HG02970 (cell line): ENCODE results near the gene PBX4.

ENCODE experiments used
- ATAC-seq: cut with Tn5 transposase; IDR thresholded peaks from one replicate; pipeline ENCODE4 v1.9.1; 2021; ENCODE audit warnings: mild to moderate bottlenecking, moderate library complexity, moderate number of reproducible peaks; ENCODE audit not compliant: unreplicated experiment, low FRiP score

Gene PBX4

GRCh38 chr19:19594381-19594780, 24.1 kb downstream of the PBX4 start:
- no peak for ATAC-seq

- no peak for ATAC-seq
These were observed 25.8 kb downstream of the PBX4 start for GRCh38 chr19:19592690-19593089.

- no peak for ATAC-seq
These were observed 27.2 kb downstream of the PBX4 start for GRCh38 chr19:19591133-19591825.

- ATAC-seq, result no peak
These were observed 29.9 kb downstream of the PBX4 start for GRCh38 chr19:19588546-19588945.

GRCh38 chr19:19587771-19588170, 30.7 kb downstream of the PBX4 start:
- ATAC-seq, result no peak

GRCh38 chr19:19584356-19584755, 34.1 kb downstream of the PBX4 start:
- no peak for ATAC-seq

GRCh38 chr19:19582471-19582870, 36.0 kb downstream of the PBX4 start:
- ATAC-seq, result no peak

- ATAC-seq, result no peak
These were observed 37.1 kb downstream of the PBX4 start for GRCh38 chr19:19581391-19581790.

GRCh38 chr19:19580418-19580817, 38.1 kb downstream of the PBX4 start:
- ATAC-seq, result no peak

GRCh38 chr19:19579533-19580361, 38.7 kb downstream of the PBX4 start:
- no peak for ATAC-seq

GRCh38 chr19:19578252-19578651, 40.2 kb downstream of the PBX4 start:
- ATAC-seq, result no peak

GRCh38 chr19:19575411-19575810, 43.1 kb downstream of the PBX4 start:
- no peak for ATAC-seq

GRCh38 chr19:19571071-19571786, 47.3 kb downstream of the PBX4 start:
- ATAC-seq, result no peak

- no peak for ATAC-seq
These were observed 47.9 kb downstream of the PBX4 start for GRCh38 chr19:19570571-19570970.

GRCh38 chr19:19568802-19569756, 49.4 kb downstream of the PBX4 start:
- no peak for ATAC-seq

- no peak for ATAC-seq
These were observed 51.1 kb downstream of the PBX4 start for GRCh38 chr19:19567391-19567790.

GRCh38 chr19:19566306-19566705, 52.2 kb downstream of the PBX4 start:
- ATAC-seq, result no peak

GRCh38 chr19:19563348-19563848, 55.1 kb downstream of the PBX4 start:
- ATAC-seq, result no peak

- no peak for ATAC-seq
These were observed 55.7 kb downstream of the PBX4 start for GRCh38 chr19:19562665-19563347.
